Stimulated activated CD4-positive, alpha-beta T cell treated with anti-CD3 and anti-CD28 coated beads, TNF-alpha, amount 100 ng/mL, for 4 hours (primary cell): ENCODE data around the gene VEGFA.

Experiments used
- DNase-seq, 3 experiments: peaks; one replicate each; pipeline ENCODE4 v3.0.0-alpha.2; 2020; ENCODE audit warnings: low read depth in 3 of 3

VEGFA gene

GRCh38 chr6:43785220-43785752, 15.3 kb downstream of the VEGFA start:
- DNase-seq: no peak

- no peak for DNase-seq
Measured at GRCh38 chr6:43785904-43786303, 15.9 kb downstream of the VEGFA start.

- DNase-seq: no peak
Measured at GRCh38 chr6:43786664-43787329, 16.8 kb downstream of the VEGFA start.

- no peak for DNase-seq
Measured at GRCh38 chr6:43788301-43788700, 18.3 kb downstream of the VEGFA start.

GRCh38 chr6:43789447-43789846, 19.4 kb downstream of the VEGFA start:
- no peak for DNase-seq

- no peak for DNase-seq
Measured at GRCh38 chr6:43790031-43790430, 20.0 kb downstream of the VEGFA start.

- no peak for DNase-seq
Measured at GRCh38 chr6:43791745-43792422, 21.9 kb downstream of the VEGFA start.

- no peak for DNase-seq
Measured at GRCh38 chr6:43793154-43793874, 23.3 kb downstream of the VEGFA start.

- no peak for DNase-seq
Measured at GRCh38 chr6:43793875-43794242, 23.8 kb downstream of the VEGFA start.

- DNase-seq: no peak
Measured at GRCh38 chr6:43795421-43795820, 25.4 kb downstream of the VEGFA start.

- no peak for DNase-seq
Measured at GRCh38 chr6:43796168-43796567, 26.2 kb downstream of the VEGFA start.

GRCh38 chr6:43796903-43797890, 27.2 kb downstream of the VEGFA start:
- no peak for DNase-seq

GRCh38 chr6:43797919-43798318, 27.9 kb downstream of the VEGFA start:
- no peak for DNase-seq

- DNase-seq: no peak
Measured at GRCh38 chr6:43798688-43799444, 28.9 kb downstream of the VEGFA start.

GRCh38 chr6:43799551-43800297, 29.7 kb downstream of the VEGFA start:
- no peak for DNase-seq

- no peak for DNase-seq
Measured at GRCh38 chr6:43800298-43800623, 30.2 kb downstream of the VEGFA start.

- DNase-seq: no peak
Measured at GRCh38 chr6:43800746-43801494, 30.9 kb downstream of the VEGFA start.

GRCh38 chr6:43801495-43802181, 31.6 kb downstream of the VEGFA start:
- DNase-seq: no peak
